NCI-H1436 treated with DMSO at 0.1 percent for 48 hours (cell line): Measurements from ENCODE around the gene A1CF.
"Not testable (repeated sequence)": the region's sequence is repeated elsewhere in the genome, so short reads cannot be mapped to it uniquely, and the experiment has no call there.

ENCODE experiments used
- DNase-seq: peaks from one replicate; lab custom pipeline; 2025; lab: John Stamatoyannopoulos, UW

Gene A1CF

GRCh38 chr10:50788951-50789945, 96.2 kb downstream of the A1CF start:
- no peak for DNase-seq

GRCh38 chr10:50787962-50788361, 97.5 kb downstream of the A1CF start:
- not testable (repeated sequence) for DNase-seq

- DNase-seq = not testable (repeated sequence)
Observed at GRCh38 chr10:50782017-50782416, 103.4 kb downstream of the A1CF start.

- DNase-seq = not testable (repeated sequence)
Observed at GRCh38 chr10:50780036-50780435, 105.4 kb downstream of the A1CF start.

- not testable (repeated sequence) for DNase-seq
Observed at GRCh38 chr10:50774868-50775267, 110.6 kb downstream of the A1CF start.

GRCh38 chr10:50772042-50772441, 113.4 kb downstream of the A1CF start:
- DNase-seq = not testable (repeated sequence)

- DNase-seq = not testable (repeated sequence)
Observed at GRCh38 chr10:50766774-50767513, 118.5 kb downstream of the A1CF start.
